ENCODE results near the gene NEUROD4. TPM values are rescaled to one million over a fixed set of nuclear protein-coding genes. Genes with fewer than 3 reads are reported as not detected.
A peak's percentile ranks its signal among the peaks of the same experiment; 100 is the strongest.

NEUROD4 gene
- total RNA-seq, 2 donors from 2014 or later: not detected

DNA sequence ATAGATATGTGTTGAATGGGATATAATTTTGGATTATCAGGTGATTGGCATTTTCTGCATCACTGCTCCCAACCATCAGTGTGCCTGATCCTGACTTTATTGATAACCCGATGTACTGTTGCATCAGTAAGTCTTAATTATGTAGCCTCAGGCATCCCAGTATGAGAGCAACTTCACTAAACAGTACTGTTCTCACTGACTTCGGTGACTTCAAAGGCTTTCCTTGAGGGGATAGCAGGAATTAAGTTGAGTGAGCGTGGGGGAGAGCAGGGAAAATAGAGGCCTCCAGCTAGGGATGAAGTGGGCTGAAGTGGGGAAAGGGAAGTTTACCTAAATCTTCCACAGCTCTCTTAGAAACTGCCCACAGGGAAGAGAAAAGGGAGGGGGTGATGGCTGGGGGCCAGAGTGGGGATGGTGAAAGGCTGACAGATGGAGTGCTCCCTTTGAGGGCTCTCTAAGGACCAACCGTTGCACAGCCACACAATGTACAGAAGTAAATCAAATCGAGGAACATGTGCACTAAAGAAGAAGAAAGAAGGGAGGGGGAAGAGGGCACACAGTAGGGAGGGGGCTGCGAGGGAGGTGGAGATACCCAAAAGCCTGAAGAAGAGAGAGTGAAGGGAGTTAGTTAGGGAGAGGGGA is 10.7 kb upstream of the NEUROD4 start:
- ATAC-seq (replicated peaks in 1 of 2) (no peak), DNase-seq (no peak)
- H3K27ac Mint-ChIP-seq: no peak overlapping the region
- peaks cover 13% of the 10 kb centered on the region for H3K27me3 Mint-ChIP-seq (ENCODE audit: low read depth)
- no peaks in the 10 kb centered on the region for H3K4me1 Mint-ChIP-seq (ENCODE audit: low read depth)
- no peak overlapping the region for H3K4me3 Mint-ChIP-seq
- H3K36me3 Mint-ChIP-seq (ENCODE audit: insufficient read depth in 2 of 2): peaks cover 7 to 8% of the 10 kb centered on the region in 2 donors
- H3K9me3 Mint-ChIP-seq: peaks cover 3 to 10% of the 10 kb centered on the region in 2 donors

DNA sequence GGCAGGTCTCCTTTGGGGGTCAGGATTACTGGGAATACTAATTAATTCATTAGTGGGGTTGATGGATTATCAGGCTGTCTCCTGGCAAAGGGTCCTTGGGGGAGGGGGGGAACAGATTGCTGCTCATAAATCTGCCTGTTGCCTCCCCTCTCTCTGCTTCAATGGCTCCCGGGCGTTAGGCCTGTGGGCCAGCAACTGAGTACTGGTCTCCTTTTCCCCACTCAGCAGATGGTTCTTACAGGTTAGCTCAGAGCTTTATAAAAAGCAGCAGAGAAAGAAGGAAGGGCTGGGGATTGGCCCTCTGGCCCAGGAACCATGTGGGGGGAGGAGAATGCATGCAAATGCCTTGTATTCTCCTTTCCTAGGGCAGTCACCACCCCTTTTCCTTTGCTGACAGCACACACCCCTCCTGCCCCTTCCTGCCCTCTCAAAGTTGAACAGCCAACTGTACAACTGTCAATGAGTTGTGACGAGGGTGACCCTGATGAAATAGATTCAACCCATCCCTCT is 2.3 kb upstream of the NEUROD4 start:
- Mint-ChIP-seq H3K27ac (no peak overlapping the region), H3K27me3 (ENCODE audit: low read depth) (peaks cover 32% of the 10 kb centered on the region), H3K4me1 (ENCODE audit: low read depth) (peaks cover 13% of the 10 kb centered on the region), H3K36me3 (ENCODE audit: insufficient read depth in 2 of 2) (peaks cover 4 to 5% of the 10 kb centered on the region in 2 donors), H3K4me3 (no peak overlapping the region), H3K9me3 (peaks cover 0 to 7% of the 10 kb centered on the region in 2 donors)
- DNase-seq: no peak
- ATAC-seq (replicated peaks in 1 of 2): no peak

DNA sequence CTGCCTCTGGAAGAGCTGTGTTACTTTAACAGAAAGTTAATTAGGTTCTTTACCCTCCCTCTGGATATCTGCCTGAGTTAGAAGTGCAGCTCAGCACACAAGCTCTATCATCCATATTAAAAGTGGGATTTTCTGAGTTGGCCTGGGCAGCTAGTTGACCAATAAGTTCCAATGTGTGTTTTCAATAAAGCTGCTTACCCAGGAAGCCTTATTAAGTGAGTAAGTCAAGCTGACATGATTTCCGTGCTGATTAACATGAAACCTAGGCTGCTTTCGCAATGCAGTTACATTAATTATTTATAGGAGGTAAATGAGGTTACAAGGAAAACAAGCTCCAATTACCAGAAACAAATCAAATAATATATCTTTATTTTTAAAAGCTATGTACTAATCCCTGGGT is 4.8 kb downstream of the NEUROD4 start:
- H3K4me3 Mint-ChIP-seq: no peak overlapping the region
- H3K27ac Mint-ChIP-seq: no peak overlapping the region
- H3K9me3 Mint-ChIP-seq: peaks cover 0 to 2% of the 10 kb centered on the region in 2 donors
- ATAC-seq (replicated peaks in 1 of 2): no peak
- H3K27me3 Mint-ChIP-seq (ENCODE audit: low read depth): peaks cover 29% of the 10 kb centered on the region
- H3K36me3 Mint-ChIP-seq (ENCODE audit: insufficient read depth in 2 of 2): no peaks in the 10 kb centered on the region
- H3K4me1 Mint-ChIP-seq (ENCODE audit: low read depth): peaks cover 10% of the 10 kb centered on the region
- DNase-seq: no peak

DNA sequence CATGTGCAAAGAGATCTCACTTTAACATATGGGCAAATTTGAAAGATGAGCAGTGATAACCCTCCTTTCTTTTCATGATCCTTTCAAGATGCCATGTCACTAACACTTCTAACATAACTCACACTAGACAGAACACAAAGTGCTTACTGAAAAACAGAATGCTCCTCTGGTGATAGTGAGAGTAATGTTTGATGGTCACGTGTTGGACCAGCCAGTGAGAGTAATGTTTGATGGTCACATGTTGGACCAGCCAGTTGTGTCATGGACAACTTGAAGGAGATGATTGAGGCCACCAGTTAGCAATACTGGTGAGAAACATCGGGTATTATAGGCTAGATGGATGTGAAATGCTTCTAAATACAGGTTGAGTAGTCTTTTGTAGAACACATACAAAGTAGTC is 5.7 kb downstream of the NEUROD4 start:
- H3K4me3 Mint-ChIP-seq: no peak overlapping the region
- no peaks in the 10 kb centered on the region for H3K36me3 Mint-ChIP-seq (ENCODE audit: insufficient read depth in 2 of 2)
- DNase-seq (no peak), ATAC-seq (replicated peaks in 1 of 2) (no peak)
- peaks cover under 1% of the 10 kb centered on the region for H3K4me1 Mint-ChIP-seq (ENCODE audit: low read depth)
- H3K9me3 Mint-ChIP-seq: peaks cover 0 to 2% of the 10 kb centered on the region in 2 donors
- H3K27me3 Mint-ChIP-seq (ENCODE audit: low read depth): peaks cover 25% of the 10 kb centered on the region
- no peak overlapping the region for H3K27ac Mint-ChIP-seq

DNA sequence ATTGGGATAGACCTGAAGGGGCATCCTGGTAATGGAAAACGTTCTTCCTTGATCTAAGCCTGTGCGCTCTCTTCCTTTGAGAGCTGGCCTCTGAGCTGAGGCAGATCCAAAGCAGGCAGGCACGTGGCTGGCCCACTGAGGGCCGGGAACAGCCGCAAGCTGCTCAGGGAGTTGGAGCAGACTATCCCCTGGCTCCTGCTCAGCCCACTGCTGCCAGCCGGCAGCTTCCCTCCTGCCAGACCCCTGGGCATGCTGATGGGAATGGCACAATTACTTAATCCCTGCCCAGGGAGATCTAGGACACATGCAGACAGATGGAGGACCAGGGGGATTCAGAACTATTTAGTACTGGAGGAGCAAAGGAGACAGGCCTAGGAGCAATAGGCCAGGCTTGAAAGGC is 14.4 kb downstream of the NEUROD4 start:
- Mint-ChIP-seq H3K4me3 (no peak overlapping the region), H3K9me3 (no peaks in the 10 kb centered on the region), H3K27ac (no peak overlapping the region), H3K27me3 (ENCODE audit: low read depth) (peaks cover 5% of the 10 kb centered on the region), H3K4me1 (ENCODE audit: low read depth) (peaks cover 23% of the 10 kb centered on the region), H3K36me3 (ENCODE audit: insufficient read depth in 2 of 2) (no peaks in the 10 kb centered on the region)
- no peak for DNase-seq
- ATAC-seq (replicated peaks in 1 of 2): no peak

DNA sequence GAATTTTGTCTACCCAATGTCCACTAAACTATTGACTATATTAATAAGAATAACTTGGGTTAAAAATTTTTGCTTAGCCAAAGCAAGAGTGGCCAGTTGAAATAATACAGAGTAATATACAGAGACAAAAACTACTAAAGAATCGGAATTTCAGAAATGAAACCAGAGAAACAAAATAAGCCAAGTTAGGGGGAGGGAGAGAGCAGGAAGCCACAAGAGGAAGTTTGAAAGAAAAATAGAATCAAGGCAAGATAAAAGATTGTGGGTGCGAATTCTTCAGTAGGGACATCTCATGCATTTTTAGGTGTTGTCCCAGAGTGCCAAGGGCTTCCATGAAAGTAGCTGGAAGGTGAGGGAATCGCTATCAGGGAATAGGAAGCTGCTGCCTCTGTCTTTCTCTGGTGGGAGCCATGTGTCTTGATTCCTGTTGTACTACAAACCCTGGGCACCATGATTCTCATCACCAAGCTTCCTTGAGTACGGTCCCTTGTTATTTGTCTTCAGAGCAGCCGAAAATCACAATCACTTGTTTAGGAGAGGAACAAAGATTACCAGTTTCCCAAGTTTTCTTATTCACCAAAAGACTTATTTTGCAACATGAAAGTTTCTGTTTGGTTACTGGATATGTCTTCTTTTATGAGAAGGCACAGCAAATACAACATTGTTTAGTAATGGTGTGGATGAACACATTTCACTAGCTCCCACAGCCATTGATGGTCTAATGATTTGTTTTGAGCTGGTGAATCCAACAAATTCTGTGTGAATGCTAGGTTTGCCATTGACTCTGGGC is 16.7 kb downstream of the NEUROD4 start:
- Mint-ChIP-seq H3K27me3 (ENCODE audit: low read depth) (no peaks in the 10 kb centered on the region), H3K4me3 (peak overlapping the region in 1 of 2 donors; percentile 1), H3K36me3 (ENCODE audit: insufficient read depth in 2 of 2) (no peaks in the 10 kb centered on the region), H3K9me3 (no peaks in the 10 kb centered on the region), H3K4me1 (ENCODE audit: low read depth) (peaks cover 28% of the 10 kb centered on the region), H3K27ac (no peak overlapping the region)
- no peak for DNase-seq
- ATAC-seq (replicated peaks in 1 of 2): no peak

DNA sequence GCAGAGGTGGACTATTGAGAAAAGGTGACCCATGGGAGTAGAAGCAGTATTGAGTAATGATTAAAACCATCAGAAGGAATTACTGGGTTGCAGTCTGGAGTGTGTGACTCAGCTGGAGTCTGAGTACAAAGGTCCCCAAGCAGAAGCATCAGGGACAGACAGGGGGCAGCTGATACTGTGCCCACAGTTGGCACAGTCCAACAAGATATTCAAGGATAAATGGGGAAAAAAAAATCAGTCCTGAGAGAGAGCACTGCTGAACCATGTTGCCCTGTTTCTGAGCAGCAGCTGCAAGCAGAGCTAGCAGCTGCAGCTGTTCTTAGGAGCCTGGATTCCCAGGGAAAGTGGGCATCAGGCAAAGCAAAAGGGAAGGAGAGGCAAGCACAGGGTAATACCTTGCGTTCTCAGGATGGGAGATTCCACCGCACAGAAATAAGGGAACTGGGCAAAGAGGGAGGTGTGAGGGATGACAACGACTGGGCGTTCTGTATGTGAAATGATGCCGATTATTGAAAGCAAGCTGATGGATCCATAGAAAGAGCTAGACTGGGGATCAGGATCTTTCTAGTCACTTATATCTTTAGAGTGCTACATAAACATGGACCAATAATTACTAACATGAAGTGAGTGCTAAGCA is 17.7 kb downstream of the NEUROD4 start:
- Mint-ChIP-seq H3K4me3 (no peak overlapping the region), H3K27me3 (ENCODE audit: low read depth) (no peaks in the 10 kb centered on the region), H3K36me3 (ENCODE audit: insufficient read depth in 2 of 2) (no peaks in the 10 kb centered on the region), H3K4me1 (ENCODE audit: low read depth) (peaks cover 28% of the 10 kb centered on the region), H3K9me3 (no peaks in the 10 kb centered on the region), H3K27ac (no peak overlapping the region)
- ATAC-seq (replicated peaks in 1 of 2): no peak
- DNase-seq: no peak

DNA sequence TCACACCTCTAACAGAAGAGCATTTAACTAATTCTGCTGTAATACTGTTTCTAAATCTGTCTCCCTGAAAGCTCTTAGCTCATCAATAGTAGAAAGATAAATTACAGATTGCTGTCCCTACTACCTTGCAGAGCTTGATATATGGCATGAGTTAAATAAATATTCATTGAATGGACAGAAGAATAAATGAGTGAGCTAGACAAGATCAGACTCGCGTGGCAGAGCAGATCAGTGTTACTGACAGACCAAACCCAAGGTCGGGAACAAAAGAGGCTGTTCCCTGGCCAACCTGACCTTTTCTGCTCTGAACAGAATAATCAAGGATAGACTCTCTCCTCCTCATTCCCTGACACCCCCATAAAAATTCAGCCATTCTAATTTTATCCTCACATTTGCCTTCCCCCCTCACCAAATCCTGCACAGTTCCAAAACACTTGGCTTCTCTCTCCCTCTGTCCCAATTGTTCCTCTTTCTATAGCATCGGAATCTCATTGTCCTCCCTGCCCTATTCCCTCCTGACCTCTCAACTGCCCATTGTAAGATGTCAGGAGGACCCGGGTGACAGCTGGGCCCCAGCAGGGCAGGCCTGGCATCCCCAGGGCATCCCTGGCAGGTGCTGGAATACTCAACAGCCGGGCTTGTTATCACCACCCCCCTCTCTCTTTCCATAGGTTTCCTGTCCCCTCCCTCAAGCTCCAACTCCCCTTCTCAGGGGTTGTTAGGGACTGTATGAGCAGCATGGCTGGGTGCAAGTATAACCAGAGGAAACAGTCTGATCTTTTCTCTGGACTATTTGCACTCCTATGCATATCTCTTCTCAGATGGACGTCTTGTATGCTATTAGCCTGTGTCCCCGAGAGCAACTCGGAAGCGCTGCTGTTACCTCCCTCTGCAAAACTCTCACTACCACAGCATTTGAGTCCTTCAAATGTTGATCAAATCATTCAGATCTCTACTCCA is 19.9 kb downstream of the NEUROD4 start:
- Mint-ChIP-seq H3K4me3 (no peak overlapping the region), H3K36me3 (ENCODE audit: insufficient read depth in 2 of 2) (no peaks in the 10 kb centered on the region), H3K4me1 (ENCODE audit: low read depth) (peaks cover 28% of the 10 kb centered on the region), H3K9me3 (no peaks in the 10 kb centered on the region), H3K27ac (no peak overlapping the region), H3K27me3 (ENCODE audit: low read depth) (no peaks in the 10 kb centered on the region)
- DNase-seq (no peak), ATAC-seq (replicated peaks in 1 of 2) (no peak)

DNA sequence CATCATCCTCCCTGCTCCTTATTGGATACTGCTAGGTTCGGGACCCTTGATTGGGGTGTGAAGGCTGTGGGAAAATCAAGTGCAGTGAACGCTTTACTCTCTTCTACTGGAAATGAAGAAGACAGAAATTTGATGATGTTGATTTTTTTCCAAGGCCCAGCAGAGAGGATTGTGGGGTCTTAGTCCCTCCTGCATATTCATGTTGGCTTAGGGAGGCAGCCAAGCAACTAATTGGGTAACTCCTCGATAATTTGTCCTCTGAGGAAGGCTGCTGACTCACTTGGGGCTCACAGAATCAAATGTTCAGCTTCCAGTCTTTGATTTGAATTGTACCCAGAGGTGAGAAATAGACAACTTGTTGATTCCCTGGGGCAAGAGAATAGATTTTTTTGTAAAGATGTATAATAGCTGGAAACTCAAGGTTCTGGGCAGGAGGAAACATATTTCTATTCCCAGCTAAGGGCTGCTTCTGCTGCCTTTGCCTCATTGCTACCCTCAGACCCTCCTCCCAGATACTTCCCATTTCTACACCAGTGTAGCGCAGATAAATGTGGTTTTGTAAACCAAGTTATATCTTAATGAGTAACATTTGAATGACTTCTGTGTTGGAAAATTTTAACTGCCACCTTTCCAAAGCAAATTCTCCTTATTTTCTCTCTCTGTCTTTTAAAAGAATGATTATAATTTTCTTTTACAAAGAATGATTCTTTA is 21.7 kb downstream of the NEUROD4 start:
- no peaks in the 10 kb centered on the region for H3K9me3 Mint-ChIP-seq
- no peaks in the 10 kb centered on the region for H3K36me3 Mint-ChIP-seq (ENCODE audit: insufficient read depth in 2 of 2)
- H3K27ac Mint-ChIP-seq: no peak overlapping the region
- peaks cover 17% of the 10 kb centered on the region for H3K4me1 Mint-ChIP-seq (ENCODE audit: low read depth)
- ATAC-seq (replicated peaks in 1 of 2): no peak
- H3K4me3 Mint-ChIP-seq: no peak overlapping the region
- DNase-seq: no peak
- H3K27me3 Mint-ChIP-seq (ENCODE audit: low read depth): no peaks in the 10 kb centered on the region

DNA sequence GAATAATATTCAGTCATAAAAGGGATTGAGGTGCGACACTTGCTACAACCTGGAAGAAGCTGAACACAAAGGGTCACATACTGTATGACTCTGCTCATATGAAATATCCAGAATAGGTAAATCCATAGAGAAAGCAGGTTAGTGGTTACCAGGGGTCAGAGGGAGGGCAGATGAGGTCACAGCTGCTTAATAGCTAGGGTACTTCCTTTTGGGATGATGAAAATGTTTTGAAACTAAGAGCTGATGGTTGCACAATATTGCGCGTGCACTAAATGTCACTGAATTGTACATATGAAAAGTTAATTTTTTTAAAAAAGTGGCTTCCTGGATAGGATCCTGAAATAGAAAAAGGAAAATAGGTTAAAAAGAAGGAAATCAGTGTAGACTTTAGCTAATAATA is 23.8 kb downstream of the NEUROD4 start:
- H3K4me1 Mint-ChIP-seq (ENCODE audit: low read depth): peaks cover 4% of the 10 kb centered on the region
- no peaks in the 10 kb centered on the region for H3K36me3 Mint-ChIP-seq (ENCODE audit: insufficient read depth in 2 of 2)
- H3K4me3 Mint-ChIP-seq: no peak overlapping the region
- DNase-seq (no peak), ATAC-seq (replicated peaks in 1 of 2) (no peak)
- H3K9me3 Mint-ChIP-seq: no peaks in the 10 kb centered on the region
- no peaks in the 10 kb centered on the region for H3K27me3 Mint-ChIP-seq (ENCODE audit: low read depth)
- H3K27ac Mint-ChIP-seq: no peak overlapping the region

DNA sequence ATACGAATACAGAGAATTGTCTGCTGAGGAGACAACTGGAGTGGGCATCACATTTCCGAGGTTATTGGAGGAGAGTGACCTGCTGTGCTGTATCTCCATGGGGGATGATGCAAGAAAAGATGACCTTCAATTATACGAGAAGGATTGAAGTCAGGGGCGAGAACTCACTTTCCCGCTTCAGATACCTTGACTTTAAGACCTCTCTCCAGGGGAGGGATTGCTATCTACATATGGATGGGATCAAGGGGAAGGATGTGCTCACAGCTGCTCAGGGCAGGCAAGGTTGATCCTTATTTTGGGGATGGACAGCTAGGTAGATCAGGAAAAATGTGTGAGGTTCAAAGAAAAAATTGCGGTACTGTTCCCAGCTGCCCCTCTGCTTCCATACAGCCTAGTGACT is 24.4 kb downstream of the NEUROD4 start:
- ATAC-seq (replicated peaks in 1 of 2) (no peak), DNase-seq (no peak)
- no peak overlapping the region for H3K4me3 Mint-ChIP-seq
- H3K36me3 Mint-ChIP-seq (ENCODE audit: insufficient read depth in 2 of 2): no peaks in the 10 kb centered on the region
- peaks cover 4% of the 10 kb centered on the region for H3K4me1 Mint-ChIP-seq (ENCODE audit: low read depth)
- H3K27ac Mint-ChIP-seq: no peak overlapping the region
- no peaks in the 10 kb centered on the region for H3K27me3 Mint-ChIP-seq (ENCODE audit: low read depth)
- H3K9me3 Mint-ChIP-seq: no peaks in the 10 kb centered on the region

DNA sequence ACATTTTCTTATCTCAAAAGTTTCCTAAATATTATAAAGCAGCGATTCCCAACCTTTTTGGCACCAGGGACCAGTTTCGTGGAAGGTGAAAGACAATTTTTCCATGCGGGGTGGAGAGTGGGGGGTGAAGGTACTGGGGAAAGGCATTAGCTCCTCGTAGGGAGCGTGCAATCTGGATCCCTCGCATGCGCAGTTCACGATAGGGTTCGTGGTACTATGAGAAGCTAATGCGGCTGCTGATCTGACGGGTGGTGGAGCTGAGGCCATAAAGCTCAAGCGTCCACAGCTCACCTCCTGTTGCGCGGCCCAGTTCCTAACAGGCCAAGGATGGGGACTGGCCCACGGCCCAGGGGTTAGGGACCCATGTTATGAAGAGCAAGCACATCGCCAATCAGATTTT is 29.9 kb downstream of the NEUROD4 start:
- no peak for DNase-seq
- Mint-ChIP-seq H3K36me3 (ENCODE audit: insufficient read depth in 2 of 2) (no peaks in the 10 kb centered on the region), H3K4me1 (ENCODE audit: low read depth) (no peaks in the 10 kb centered on the region), H3K27ac (no peak overlapping the region), H3K4me3 (no peak overlapping the region), H3K27me3 (ENCODE audit: low read depth) (no peaks in the 10 kb centered on the region), H3K9me3 (no peaks in the 10 kb centered on the region)
- no peak for ATAC-seq (replicated peaks in 1 of 2)
